H4 (cell line): ENCODE results near the gene BSPRY. TPM values are rescaled to one million over a fixed set of nuclear protein-coding genes. Genes with fewer than 3 reads are reported as not detected.
"Not testable (repeated sequence)": the region's sequence is repeated elsewhere in the genome, so short reads cannot be mapped to it uniquely, and the experiment has no call there.

Experiments used
- DNase-seq: peaks from one replicate; pipeline ENCODE4 v3.0.0-alpha.2; 2015; ENCODE audit warnings: low spot score
- total RNA-seq: library from RNA; depleted of rRNA; stranded (reverse); fragments of >200 nt; shearing (Covaris generic); gene quantifications from 2 replicates; pipeline ENCODE4 v1.2.3, GENCODE V29; 2014

The BSPRY gene
- total RNA-seq, 1 experiment from 2014 or later = not detected

DNA sequence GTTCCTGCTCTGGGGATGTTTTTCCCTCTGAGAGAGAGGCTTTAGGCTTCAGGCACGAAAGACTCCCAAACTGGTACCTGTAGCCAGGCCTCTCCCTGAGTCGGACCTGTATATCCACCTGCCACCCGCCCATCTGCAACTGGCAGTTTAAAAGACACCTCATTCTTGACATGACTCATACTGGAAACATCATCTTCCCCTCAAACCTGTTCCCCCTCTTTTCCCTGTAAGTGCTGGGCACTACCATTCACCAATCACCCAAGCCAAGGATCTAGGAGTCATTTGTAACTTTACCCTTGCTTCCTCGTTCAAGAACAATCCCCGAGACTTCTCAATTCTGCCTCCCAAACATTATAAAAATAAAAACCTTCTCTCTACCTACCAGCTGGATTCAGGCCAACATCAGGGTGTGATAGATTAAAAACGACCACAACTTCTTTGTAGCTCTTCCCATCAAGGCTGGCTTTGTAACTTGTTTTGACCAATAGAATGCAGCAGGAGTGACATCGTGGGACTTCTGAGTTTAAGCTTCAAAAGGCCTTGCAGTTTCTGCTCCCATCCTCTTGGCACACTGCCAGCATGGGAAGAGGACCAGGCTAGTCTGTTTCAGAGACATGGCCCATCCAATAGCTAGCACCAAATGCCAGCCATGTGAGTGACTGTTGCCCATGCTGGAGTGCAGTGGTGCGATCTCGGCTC lies 7.5 kb upstream of the BSPRY start:
- DNase-seq = no peak

DNA sequence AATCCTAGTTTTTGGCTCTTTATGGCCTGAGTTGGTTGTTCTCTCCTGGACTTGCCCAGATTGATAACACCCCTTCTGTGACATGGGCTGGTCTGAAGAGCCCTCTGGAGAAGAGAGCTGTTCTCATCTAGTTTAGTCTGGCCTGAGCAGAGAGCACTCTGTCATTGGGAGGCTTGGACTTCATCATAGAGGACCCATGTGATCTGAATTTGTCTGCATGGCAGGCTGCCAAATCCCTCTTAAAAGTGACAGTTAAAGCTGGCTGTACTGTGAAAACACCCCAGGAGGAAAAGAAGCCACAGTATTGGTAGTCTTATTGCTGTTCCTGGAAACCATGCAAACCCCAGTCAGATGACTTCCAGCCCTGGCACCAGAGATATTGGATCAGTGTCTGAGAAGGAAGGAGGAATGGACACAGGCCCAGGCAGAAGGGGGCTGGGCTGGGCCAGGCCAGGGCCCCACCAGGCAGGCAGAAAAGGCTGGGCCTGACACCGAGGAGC lies 5.6 kb upstream of the BSPRY start:
- peak; percentile 75 for DNase-seq

DNA sequence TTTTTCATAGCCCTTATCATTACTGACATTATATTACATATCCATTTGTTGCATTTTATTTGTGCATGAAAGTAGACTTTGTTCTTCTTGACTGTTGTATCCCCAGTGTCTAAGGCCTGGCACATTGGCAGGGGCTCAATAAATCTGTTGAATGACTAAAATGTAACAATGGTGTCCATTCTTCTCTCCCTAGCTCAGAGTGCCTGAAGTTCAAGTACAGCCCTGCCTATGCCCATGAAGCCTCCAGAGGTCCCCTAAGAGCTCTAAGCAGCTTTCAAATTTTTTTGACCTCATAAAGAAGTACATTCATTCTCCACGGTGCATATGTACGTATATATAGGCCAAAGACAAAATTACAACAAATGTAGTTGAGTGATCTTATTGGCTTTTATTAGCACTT lies 4.2 kb upstream of the BSPRY start:
- DNase-seq = no peak

DNA sequence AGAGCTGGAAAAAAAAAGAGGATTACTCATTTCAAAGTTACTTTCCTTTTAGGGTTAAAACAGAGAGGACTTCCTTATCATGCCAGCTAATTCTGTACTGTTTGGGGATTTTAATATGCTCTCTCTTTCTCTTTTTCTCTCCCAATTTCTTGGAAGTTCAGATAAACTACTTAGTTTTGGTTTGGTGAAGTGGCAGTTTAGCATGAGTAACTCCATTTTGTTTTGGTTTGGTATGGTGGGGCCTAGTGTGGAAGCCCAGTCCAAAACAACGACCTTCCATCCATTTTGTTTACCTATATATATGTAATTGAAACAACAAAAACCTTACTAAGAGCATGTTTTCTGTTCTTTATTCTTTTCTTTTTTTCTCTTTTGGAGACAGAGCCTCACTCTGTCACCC lies 3.7 kb upstream of the BSPRY start:
- no peak for DNase-seq

DNA sequence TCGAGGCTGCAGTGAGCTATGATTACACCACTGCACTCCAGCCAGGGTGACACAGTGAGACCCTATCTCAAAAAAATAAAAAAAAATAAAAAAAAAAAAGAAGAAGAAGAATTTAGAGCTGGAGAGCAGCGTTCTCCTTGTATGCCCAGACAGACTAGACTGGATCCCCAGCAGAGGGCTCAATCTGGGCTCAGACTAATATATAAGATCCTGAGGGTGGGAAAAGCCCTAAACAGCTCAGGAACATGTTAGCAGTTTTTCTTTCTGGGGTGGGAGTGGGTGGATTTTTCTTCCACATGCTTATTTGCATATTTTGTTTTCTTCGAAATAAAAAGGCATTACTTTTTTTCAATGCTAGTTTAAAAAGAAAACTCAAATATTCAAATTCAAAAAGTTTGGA lies 904 bp upstream of the BSPRY start:
- DNase-seq = no peak

DNA sequence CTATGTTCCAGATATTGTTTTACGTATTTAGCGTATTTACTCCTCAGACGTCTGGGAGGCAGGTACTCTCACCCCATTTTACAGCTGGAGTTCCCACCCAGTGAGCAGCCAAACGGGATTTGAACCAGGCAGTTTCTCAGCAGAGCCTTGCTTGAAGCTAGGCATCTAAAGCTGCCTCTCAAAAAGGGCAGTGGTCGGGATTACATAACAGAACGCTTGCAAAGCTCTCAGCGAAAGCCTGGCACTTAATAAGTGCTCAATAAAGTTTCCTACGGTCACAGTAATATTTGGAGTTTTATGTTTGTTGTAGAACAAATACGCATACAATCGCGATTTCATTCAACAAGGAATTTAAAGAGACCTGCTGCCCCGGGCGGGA lies 286 bp upstream of the BSPRY start:
- no peak for DNase-seq

DNA sequence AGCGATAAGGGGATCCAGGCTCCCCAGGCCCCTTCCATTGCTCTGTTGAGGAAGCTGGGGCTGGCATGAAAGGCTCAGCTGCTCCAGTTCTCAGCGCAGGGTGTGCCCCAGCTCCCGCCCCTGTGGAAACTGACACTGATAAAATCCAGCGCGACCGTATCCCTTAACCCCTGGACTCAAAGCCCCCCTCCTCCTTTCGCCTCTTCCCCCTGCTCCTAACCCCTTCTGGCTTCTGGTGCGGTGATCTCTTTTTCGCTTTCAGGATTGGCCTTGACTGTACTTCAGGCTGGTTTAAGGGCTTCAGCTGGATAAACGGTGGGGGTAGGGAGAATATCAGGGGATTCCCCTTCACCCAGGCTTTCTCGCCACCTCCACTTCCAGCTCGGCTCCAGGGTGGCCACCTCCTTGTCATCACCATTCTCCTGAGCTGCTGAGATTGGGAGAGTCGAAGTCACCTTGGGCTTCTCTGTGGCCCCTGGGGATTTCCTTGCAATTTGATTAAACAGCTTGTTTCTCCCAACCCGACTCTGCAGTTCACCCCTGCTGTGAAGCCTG lies 843 bp downstream of the BSPRY start:
- DNase-seq = no peak

DNA sequence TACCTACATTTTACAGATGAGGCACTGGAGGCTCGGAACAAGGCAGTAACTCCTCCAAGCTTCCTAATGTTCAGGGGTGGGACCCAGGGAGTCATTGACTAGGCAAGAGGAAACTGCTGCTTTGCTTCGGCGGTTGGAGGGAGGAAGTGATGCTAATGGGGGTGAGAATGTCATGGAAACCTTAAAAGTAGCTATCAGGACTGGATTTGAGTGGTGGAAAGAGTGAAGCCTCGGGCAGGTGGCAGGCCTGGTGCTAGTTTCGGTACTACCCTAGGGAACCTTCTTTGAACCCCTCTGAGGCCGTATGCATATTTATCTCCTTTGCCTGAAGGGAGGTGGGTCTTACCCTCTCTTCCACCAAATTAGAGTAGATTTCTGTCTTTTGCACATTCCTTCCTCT lies 1.6 kb downstream of the BSPRY start:
- DNase-seq = no peak

DNA sequence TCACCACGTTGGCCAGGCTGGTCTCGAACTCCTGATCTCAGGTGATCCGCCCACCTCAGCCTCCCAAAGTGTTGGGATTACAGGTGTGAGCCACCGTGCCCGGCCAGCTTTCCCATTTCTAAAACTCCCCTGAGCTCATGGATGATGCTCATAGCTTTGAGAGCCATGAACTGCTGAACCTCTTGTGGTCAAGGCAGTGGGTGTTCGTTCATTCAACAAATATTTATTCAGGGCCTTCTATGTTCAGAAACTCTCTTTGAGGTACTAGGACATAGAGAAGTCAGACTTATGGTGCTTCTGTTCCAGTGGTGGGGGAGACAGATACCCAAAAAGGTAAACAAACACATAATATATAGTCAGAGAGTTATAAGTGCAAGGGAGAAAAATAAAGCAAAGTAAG lies 2.7 kb downstream of the BSPRY start:
- no peak for DNase-seq

DNA sequence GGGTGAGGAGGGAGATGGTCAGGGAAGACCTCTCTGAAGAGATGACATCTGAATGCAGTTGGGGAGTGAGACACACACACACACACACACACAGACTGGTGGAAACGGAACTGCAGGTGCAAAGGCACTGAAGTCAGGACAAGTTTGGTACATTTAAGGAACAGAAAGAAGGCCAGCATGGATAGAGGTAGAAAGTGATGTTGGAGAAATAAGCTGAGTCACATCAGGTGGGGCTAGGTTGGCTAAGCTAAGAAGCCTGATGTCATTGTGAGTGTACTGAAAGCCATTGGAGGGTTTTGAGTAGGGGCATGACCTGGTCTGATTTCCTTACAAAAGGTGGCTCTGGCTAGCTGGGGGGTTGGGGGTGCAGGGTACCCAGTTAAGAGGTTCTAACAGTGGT lies 3.1 kb downstream of the BSPRY start:
- no peak for DNase-seq

DNA sequence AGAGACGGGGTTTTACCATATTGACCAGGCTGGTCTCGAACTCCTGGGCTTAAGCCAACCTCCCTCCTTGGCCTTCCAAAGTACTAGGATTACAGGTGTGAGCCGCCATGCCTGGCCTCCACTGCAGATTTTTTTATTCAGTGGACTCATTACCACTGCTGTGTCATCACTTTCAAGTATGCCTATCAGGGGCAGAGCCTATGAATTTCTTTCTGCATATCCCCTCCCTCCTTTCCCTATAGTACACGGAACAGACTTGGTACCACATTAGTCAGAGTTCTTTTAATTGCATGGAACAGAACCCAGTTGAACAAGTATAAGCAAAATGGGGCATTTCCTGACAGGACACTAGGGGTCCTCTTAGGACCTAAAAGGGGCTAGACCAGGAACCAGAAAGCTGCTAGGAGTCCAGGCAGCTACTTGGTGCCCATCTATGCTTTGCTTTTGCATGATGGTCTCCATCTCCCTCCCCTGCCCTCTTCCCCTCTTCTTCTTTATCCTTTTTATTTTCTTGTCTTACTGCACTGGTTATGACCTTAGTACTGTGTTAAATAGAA lies 5.8 kb downstream of the BSPRY start:
- no peak for DNase-seq

DNA sequence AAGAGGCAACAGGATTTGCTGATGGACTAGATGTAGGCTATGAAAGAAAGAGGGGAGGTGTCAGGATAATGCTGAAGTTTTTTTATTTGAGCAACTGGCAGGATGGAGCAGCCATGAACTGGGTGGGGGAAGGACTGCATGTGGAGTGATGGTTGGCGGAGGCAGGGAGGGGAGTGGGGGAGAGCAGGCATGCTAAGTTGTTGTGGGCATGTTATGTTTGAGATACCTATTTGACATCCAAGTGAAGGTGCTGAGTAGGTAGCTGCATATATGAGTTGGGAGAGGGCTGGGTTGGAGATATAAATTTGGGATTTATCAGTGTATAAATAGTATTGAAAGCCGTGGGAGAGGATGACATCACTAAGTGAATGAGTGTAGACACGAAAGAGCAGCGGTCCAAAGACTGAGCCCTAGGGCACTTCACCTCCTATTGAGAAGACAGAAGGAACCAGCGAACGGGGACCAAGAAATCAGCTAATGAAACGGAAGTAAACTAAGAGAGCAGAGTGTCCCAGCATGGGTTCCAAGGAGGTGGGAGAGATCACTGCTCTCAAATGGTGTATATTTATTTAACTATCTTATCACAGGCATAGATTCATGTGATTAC lies 7.4 kb downstream of the BSPRY start:
- DNase-seq = no peak

DNA sequence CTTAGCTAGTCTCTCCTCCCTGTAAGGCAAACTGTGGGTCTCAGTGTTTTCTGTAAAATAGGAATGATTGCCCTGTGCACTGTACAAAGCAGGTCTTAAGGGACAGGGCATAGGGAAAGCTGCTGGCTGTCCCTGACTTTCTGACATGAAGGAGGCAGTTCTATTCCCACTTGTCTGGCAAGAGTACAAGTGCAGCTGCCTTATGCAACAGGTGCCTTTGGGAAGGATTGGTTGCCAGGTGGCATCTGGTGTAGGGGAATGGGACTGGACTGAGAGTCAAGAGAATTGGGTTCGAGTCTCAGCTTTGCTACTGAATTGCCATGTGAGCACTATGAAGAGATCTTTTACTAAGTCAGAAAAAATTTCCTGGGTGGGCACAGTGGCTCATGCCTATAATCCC lies 10.0 kb downstream of the BSPRY start:
- DNase-seq = no peak

DNA sequence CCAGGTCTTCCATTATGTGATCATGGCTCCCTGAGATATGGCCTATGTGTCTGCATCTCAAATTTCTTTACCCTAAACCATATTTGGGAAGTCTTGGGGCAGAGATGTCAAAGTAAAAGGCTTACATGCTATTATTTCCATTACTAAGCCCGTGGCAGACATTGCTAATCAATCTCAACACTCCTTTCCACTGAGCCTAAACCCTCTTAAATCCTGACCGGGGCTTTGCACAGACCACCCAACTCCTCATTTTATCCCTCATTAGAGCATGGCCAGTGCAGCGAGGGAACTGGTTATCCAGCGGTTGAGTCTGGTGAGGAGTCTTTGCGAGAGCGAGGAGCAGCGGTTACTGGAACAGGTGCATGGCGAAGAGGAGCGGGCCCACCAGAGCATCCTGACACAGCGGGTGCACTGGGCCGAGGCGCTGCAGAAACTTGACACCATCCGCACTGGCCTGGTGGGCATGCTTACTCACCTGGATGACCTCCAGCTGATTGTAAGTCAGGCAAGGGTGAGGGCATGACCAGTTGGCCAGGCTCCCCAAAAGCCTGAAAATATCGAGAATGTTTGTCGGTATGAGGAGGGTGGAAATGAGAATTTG lies 11.0 kb downstream of the BSPRY start:
- DNase-seq = no peak

DNA sequence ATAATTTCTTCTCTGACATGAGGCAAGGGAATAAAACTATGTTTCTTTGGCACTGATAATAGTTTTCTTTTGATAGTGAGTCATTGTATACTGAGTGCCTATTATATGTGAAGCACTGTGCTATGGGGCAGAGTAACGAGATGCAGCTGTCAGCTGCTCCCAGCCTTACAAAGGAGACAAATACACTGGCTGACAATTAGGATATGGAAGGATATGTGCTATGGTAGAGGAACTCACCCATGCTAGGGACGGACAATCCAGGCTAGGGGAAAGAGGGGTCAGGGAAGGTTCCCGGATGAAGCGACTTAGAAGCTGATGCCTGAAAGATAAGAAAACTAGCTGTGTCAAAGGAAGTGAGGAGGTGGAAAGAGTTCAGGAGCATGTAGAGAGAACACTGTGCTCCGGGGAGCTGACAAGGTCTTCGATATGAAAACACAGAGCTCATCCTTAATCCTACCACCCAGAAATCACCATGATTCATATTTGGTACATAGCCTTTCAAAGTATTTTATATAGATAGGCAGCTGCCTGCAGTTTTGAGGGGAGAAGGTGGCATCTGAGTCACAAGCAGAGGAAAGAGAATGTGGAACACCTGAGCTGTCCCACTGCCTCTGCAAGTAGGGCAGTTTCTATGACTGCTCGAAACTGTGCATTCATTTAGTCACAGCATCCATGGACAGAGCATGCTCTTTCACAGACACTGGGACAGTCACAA lies 12.1 kb downstream of the BSPRY start:
- no peak for DNase-seq

DNA sequence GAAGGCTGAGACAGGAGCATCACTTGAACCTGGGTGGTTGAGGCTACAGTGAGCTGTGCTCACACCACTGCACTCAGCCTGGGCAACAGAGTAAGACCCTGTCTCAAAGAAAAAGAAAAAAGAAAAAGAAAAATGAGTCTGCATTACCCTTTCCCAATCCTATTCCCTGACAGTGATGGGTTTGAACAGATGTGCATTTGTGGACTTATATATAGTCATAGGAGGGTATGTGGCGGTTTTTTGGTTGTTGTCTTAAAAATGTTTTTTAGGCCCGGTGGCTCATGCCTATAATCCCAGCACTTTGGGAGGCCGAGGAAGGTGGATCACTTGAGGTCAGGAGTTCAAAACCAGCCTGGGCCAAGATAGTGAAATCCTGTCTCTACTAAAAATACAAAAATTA lies 14.0 kb downstream of the BSPRY start:
- no peak for DNase-seq

DNA sequence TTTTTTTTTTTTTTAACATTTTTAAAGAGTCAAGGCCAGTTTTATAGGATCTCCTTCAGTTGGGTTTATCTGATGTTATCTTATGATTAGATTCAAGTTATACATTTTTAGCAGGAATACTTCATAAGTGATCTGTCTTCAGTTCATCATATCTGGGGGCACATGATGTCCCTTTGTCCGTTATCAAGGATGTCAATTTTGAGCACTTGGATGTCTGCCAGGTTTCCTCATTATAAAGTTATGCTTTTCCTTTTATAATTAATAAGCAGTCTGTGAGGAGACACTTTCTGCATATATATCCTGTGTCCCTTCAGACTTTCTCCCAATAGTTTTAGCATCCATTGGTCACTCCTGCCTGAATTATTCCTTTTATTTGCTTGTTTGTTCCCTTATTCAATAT lies 15.6 kb downstream of the BSPRY start:
- DNase-seq = no peak

DNA sequence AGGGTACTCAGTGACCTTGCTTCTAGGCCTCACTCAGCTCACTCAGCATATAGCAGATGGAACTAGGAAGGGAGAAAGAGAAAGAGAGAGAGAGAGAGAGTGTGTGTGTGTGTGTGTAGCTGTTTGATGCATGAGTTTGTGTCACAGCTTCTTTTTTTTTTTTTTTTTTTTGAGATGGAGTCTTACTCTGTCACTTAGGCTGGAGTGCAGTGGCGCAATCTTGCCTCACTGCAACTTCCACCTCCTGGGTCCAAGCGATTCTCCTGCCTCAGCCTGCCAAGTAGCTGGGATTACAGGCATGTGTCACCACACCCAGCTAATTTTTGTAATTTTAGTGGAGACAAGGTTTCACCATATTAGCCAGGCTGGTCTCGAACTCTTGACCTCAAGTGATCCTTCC lies 16.3 kb downstream of the BSPRY start:
- not testable (repeated sequence) for DNase-seq

DNA sequence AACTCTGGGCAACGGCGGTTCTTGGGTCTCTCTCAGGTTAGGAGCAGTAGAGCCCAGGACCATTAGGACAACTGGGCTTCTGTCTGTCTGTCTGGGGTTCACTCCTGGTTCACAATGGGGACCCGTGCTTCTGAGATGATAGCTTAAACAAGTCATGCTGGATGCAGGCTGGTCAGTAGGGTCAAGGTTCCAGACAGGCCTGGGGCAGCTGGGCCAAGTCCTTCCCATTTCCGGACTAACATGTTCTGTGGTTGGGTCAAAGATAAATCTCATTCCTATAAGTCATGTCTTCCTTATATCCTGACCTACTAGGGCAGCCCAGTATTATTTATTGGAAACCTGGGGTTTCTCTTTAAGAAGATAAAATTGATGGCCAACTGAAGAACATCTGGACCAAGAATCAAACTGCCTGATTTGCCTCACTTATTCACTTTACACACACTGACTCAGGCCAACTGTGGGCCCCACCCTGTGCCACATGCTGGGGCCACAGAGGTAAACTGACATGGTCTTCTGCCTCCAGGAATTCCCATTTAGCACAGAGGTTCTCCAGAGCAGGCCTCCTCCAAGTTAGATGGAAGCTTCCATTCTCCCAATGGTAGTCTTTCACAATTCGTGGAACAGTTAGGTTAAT lies 19.1 kb downstream of the BSPRY start:
- DNase-seq = no peak

DNA sequence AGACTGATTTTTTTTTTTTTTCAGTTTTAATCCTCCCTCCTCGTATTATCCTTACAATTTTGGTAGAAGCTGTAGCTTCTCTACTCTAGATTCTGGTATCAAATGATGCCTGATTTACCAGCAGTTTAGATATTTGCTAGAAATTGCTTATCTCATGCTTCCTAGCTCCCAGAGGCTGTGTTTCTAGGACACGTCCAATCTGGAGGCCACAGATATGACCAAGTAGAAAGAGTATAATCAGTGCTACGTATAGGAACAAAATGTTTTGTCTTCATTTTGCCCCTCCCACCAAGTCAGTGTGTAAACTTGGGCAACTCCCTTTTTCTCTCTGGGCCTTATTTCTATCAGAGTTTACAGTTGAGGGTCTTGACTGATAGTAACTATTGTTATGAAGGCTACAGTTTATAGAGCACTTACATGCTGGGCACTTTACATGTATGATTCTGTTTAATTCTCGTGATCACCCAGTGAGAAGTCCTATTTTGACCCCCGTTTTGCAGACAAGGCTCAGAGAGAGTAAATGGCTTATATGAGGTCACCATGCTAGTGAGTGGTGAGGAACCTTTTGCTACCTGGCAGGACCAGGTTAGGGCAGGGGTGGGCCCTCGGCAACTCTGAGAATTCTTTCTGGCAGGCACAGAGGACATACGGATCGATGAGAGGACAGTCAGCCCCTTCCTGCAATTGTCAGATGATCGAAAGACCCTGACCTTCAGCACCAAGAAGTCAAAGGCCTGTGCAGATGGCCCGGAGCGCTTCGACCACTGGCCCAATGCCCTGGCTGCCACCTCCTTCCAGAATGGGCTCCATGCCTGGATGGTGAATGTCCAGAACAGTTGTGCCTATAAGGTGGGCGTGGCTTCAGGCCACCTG lies 19.9 kb downstream of the BSPRY start:
- no peak for DNase-seq

DNA sequence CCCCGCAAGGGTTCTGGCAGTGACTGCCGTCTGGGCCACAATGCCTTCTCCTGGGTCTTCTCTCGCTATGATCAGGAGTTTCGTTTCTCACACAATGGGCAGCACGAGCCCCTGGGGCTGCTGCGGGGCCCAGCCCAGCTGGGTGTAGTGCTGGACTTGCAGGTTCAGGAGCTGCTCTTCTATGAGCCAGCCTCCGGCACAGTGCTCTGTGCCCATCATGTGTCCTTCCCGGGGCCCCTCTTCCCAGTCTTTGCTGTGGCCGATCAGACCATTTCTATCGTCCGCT lies 20.5 kb downstream of the BSPRY start:
- no peak for DNase-seq
